ENCODE measurements around the gene PRICKLE1.

The PRICKLE1 gene

GRCh38 chr12:42450248-42450647 lies 139.3 kb downstream of the PRICKLE1 start:
- no peak for DNase-seq (ENCODE audit: low read depth in 2 of 2)

DNA sequence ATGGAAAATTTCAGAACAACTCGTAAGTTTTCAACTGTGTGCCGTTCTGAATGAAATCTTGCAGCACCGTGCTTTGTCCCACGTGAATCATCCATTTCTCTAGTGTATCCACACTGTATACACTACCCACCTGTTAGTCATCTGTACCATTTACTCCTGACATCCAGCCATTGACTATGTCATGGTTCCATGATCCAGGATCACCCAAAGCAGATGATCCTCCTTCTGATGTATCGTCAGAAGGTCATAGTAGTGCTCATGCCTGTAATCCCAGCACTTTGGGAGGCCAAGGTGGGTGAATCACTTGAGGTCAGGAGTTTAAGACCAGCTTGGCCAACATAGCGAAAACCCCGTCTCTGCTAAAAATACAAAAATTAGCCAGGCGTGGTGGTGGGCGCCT lies 140.7 kb downstream of the PRICKLE1 start:
- DNase-seq (ENCODE audit: low read depth in 2 of 2), result no peak

GRCh38 chr12:42447371-42447786 lies 142.2 kb downstream of the PRICKLE1 start:
- no peak for DNase-seq (ENCODE audit: low read depth in 2 of 2)

GRCh38 chr12:42446761-42447160 lies 142.8 kb downstream of the PRICKLE1 start:
- no peak for DNase-seq (ENCODE audit: low read depth in 2 of 2)

- DNase-seq (ENCODE audit: low read depth in 2 of 2), result no peak
Observed at GRCh38 chr12:42445891-42446290, 143.7 kb downstream of the PRICKLE1 start.

- DNase-seq (ENCODE audit: low read depth in 2 of 2), result no peak
Observed at GRCh38 chr12:42444192-42444943, 145.2 kb downstream of the PRICKLE1 start.

DNA sequence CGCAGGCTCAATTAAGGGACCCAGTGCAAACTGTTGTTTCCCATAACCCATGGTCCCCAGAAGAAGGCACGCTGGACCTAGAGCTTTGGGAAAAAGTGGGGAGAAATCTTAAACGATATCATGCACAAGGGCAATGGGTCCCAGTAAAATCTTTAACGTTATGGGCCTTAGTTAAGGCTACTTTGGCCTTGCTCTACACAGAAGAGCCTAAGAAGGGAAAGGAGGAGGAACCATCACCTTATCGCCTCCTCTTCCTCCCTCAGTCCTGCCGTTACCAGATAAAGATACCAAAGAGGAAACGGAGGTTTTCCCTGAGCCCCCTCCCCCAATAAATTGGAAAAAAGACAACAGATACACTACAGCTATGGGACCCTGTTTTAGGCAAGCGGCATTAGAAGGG lies 146.7 kb downstream of the PRICKLE1 start:
- no peak for DNase-seq (ENCODE audit: low read depth in 2 of 2)

GRCh38 chr12:42442311-42442759 lies 147.2 kb downstream of the PRICKLE1 start:
- no peak for DNase-seq (ENCODE audit: low read depth in 2 of 2)

GRCh38 chr12:42440608-42441007 lies 148.9 kb downstream of the PRICKLE1 start:
- DNase-seq (ENCODE audit: low read depth in 2 of 2), result no peak

DNA sequence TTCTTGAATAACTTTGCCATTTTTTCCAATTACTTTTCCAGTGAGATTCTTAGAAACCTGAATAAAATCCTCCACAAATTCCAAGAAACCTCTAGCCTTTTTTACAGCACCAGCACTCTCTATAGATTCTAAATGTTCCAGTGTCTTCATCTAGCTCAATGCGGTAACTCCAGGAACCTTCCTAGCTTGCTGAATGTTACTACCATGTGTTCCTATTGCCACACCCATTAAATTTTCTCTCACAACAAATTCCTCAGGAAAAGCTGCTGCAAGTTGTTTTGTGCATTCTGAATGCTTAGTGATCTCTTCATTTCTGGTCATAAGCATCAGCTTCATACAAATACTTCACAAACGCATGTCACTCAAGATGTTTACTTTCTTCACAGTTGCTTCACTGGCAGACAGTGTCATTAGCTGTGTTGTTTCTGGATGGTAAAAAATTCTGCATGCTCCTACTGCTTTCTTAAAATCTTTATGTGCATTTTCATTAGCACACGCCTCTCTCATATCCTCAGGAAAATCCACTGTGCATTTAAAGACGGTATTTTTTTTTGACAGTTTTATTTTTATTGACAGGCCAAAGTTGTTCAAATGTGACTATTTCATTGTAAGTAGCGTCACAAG lies 156.9 kb downstream of the PRICKLE1 start:
- DNase-seq (ENCODE audit: low read depth in 2 of 2), result no peak

GRCh38 chr12:42428850-42429249 lies 160.7 kb downstream of the PRICKLE1 start:
- no peak for DNase-seq (ENCODE audit: low read depth in 2 of 2)

DNA sequence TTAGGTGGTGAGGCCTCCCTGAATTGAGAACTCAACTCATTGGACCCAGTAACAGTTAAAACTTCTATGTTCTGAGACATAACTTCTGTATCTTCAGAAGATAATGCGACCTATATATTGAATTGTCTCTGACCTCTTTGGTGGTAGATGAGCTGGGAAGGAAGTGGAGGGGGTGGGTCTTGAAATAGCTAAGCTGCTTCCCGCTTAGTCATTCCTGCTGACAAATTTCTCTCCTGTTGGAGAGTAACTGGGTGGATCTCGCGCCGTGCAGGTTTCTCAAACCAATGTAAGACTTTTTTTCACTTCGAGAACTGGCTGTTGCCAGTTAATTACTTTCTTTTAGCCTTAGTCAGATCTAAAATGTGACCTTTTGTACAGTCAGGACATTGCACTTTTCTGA lies 162.8 kb downstream of the PRICKLE1 start:
- DNase-seq (ENCODE audit: low read depth in 2 of 2), result no peak

DNA sequence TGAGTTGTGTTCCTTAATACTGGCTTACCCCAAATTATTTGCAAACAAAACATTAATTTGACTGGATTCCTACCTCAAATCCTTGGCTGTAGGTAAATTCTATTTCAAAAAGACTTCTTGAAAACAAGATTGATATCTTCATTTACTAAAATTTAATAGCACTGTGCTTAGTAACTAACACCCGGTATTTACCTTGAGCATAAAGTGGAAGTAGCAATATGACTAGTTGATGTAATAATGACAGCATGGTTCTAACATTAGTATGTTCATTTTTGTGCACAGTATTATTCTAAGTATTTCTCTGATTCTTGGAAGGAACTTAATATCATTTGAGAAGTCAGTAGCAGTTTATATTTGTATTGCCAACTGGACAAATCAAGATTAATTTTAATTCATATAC lies 166.8 kb downstream of the PRICKLE1 start:
- no peak for DNase-seq (ENCODE audit: low read depth in 2 of 2)

DNA sequence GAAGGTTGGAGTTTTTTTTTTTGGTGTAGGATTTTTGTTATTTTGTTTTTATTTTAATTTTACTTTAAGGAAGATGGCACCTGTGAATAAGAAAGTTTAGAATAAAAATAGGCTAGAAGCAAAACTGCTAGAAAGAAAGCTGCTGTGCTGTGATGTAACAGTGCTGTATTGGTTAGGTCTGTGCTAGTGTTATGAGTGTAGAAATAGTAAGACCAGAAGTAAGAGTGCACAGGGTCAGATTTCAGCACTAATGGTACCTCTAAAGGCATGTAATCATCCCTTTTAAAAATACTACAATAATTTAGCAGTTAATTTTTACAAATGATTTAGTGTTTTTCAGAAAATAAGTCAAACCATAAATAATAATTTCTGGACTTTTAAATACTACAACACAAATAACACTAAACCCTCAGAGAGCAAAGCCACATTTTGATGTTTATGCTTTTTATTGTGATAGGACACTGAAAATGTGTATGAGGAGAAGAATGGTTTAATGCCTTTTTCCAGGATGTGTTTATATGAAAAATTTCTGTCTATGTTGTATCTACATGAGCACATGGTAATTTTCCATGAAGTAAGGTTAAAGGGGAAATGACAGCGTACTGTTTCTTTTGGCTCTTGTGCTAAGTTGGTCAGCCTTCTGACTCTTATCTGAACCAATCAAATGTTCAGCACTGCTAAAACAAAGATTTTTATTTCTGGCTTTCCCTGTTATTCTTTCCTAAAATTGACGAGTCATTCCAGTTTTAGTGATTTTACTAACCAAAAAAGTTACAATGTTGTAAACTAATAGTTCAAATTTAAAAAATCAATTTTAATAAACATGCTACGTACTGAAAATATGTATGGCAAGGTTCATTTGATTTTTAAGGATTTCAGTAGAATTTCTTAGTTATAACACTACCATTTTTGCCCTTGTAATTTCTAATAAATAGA lies 167.4 kb downstream of the PRICKLE1 start:
- no peak for DNase-seq (ENCODE audit: low read depth in 2 of 2)

GRCh38 chr12:42420395-42420794 lies 169.2 kb downstream of the PRICKLE1 start:
- no peak for DNase-seq (ENCODE audit: low read depth in 2 of 2)

DNA sequence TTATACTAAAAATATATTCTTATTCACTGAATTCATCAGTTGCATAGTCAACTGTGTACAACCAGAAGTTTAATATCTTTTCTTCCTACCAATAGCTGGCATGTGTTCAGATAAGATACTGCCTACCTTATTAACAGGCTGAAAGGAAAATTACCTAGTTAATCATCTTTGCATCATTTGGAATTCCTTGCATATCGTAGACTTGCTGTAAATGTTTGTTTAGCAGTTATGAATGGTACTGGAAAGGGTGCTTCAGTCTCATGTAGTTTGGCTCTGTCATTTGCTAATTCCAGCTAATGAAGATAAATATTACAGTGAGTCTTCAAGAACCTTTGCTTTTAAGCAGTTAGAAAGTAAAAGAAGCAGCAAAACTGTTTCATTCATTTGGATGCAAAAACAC lies 179.2 kb downstream of the PRICKLE1 start:
- DNase-seq (ENCODE audit: low read depth in 2 of 2), result no peak

DNA sequence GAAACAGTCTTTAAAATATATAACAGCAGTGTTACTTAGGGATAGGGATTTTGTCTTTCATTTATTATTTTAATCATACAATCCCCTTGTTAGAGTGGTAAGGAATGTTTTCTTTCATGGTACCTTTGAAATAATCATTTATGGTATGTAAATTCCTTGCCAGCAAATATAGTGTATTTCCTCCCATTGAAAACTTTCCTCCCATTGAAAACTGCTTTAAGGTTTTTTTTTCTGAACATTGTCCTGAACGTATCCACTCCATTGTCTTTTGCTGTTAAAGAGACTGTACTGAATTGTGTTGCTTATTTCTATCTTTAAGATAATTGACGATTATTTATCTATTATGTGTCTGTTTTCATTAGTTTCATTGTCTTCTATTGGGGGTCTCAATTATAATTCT lies 180.1 kb downstream of the PRICKLE1 start:
- DNase-seq (ENCODE audit: low read depth in 2 of 2), result no peak

GRCh38 chr12:42407306-42407705 lies 182.2 kb downstream of the PRICKLE1 start:
- DNase-seq (ENCODE audit: low read depth in 2 of 2), result no peak

Data from activated CD4-positive, alpha-beta T cell treated with anti-CD3 and anti-CD28 coated beads for 24 hours (primary cell).